Adipocyte (in vitro differentiated cells): ENCODE results near the gene ADAMTS2.

ENCODE experiments used
- DNase-seq: peaks from one replicate; pipeline ENCODE4 v3.0.0-alpha.2; 2015; ENCODE audit warnings: low read depth
- H3K27me3 ChIP-seq: replicated peaks from 2 replicates; pipeline ENCODE4 v1.7.0; 2013; ENCODE audit warnings: mild to moderate bottlenecking, low read length, moderate library complexity; ENCODE audit not compliant: control insufficient read depth, insufficient read depth
- H3K36me3 ChIP-seq: 2 replicates; pipeline ENCODE4 v1.7.0; 2013; ENCODE audit warnings: low read length, mild to moderate bottlenecking, moderate library complexity; ENCODE audit not compliant: control insufficient read depth, insufficient read depth, severe bottlenecking
- H3K4me1 ChIP-seq: 2 replicates; pipeline ENCODE4 v1.7.0; 2013; ENCODE audit warnings: mild to moderate bottlenecking, low read length, moderate library complexity; ENCODE audit not compliant: control insufficient read depth, insufficient read depth
- H3K4me3 ChIP-seq: 2 replicates; pipeline ENCODE4 v1.7.0; 2013; ENCODE audit warnings: mild to moderate bottlenecking, low read length, moderate library complexity
- H3K9ac ChIP-seq: 2 replicates; pipeline ENCODE4 v1.7.0; 2013; ENCODE audit warnings: mild to moderate bottlenecking, low read length, moderate library complexity
- H3K9me3 ChIP-seq: 2 replicates; pipeline ENCODE4 v1.7.0; 2013; ENCODE audit warnings: mild to moderate bottlenecking, low read length, moderate library complexity; ENCODE audit not compliant: control insufficient read depth

Gene ADAMTS2

DNA sequence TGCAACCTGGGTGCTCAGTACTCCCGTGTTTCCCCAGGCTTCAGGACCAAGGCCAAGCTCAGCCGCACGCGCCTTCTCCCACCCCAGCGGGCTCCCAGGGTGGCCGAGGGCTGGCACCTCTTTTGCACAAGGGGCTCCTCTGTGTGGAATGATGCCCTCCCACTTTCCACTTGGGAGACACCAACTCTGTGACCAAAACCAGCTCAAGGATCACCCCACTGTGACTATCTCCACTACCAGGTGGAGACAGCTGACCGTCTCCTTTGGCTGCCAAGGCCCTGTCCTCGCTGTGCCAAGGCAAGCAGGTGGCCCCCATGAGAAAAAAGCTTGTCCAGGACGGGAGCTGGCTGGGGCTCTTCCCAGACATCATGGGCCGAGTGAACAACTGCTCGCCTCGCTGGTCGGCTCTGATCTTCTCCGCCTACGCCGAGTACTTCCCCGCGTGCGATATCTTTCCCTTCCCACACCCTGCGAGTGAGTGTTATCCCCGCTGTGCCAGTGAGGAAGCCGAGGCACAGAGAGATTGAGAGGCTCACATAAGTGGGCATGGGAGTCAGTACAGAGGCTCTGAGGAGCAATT, 152.3 kb downstream of the ADAMTS2 start:
- no peak for DNase-seq
- H3K9ac ChIP-seq = no peak overlapping the region
- no peaks in the 10 kb centered on the region for H3K27me3 ChIP-seq
- H3K36me3 ChIP-seq = peaks cover 42% of the 10 kb centered on the region
- no peak overlapping the region for H3K4me3 ChIP-seq
- H3K4me1 ChIP-seq = peaks cover 17% of the 10 kb centered on the region
- no peaks in the 10 kb centered on the region for H3K9me3 ChIP-seq

- peaks cover 17% of the 10 kb centered on the region for H3K4me1 ChIP-seq
- peaks cover 35% of the 10 kb centered on the region for H3K36me3 ChIP-seq
- H3K4me3 ChIP-seq = no peak overlapping the region
- no peak overlapping the region for H3K9ac ChIP-seq
- H3K27me3 ChIP-seq = no peaks in the 10 kb centered on the region
- no peaks in the 10 kb centered on the region for H3K9me3 ChIP-seq
- DNase-seq = no peak
Observed at GRCh38 chr5:179192185-179192890, 152.9 kb downstream of the ADAMTS2 start.

GRCh38 chr5:179191506-179192184, 153.6 kb downstream of the ADAMTS2 start:
- no peak for DNase-seq
- no peaks in the 10 kb centered on the region for H3K9me3 ChIP-seq
- H3K36me3 ChIP-seq = peaks cover 31% of the 10 kb centered on the region
- H3K4me3 ChIP-seq = no peak overlapping the region
- no peak overlapping the region for H3K9ac ChIP-seq
- no peaks in the 10 kb centered on the region for H3K27me3 ChIP-seq
- peaks cover 17% of the 10 kb centered on the region for H3K4me1 ChIP-seq

- H3K27me3 ChIP-seq = no peaks in the 10 kb centered on the region
- peaks cover 11% of the 10 kb centered on the region for H3K4me1 ChIP-seq
- no peak overlapping the region for H3K4me3 ChIP-seq
- H3K9ac ChIP-seq = no peak overlapping the region
- H3K36me3 ChIP-seq = peaks cover 31% of the 10 kb centered on the region
- no peaks in the 10 kb centered on the region for H3K9me3 ChIP-seq
- no peak for DNase-seq
Observed at GRCh38 chr5:179190851-179191505, 154.3 kb downstream of the ADAMTS2 start.

DNA sequence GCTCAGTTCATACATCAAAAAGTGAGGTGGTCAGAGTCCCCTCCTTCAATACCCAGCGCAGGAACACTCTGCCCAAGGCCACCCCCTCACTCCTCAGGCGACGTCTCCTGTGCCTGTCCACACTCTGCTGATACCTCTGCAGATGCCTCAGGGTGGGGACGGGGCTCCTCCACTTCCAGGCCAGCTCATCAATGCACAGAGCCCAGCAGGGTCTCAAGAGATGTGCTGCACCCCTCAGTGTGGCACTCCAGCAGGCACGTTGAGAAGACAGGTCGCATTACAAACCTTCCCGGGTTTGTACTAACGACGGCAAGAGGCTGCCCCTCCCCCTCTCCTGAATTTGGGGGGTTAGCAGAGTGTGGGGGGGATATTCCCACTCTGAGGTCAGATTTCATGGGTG, 156.6 kb downstream of the ADAMTS2 start:
- Histone ChIP-seq H3K36me3 (peaks cover 22% of the 10 kb centered on the region), H3K9me3 (no peaks in the 10 kb centered on the region), H3K27me3 (no peaks in the 10 kb centered on the region), H3K9ac (no peak overlapping the region), H3K4me3 (no peak overlapping the region), H3K4me1 (no peaks in the 10 kb centered on the region)
- DNase-seq = no peak

DNA sequence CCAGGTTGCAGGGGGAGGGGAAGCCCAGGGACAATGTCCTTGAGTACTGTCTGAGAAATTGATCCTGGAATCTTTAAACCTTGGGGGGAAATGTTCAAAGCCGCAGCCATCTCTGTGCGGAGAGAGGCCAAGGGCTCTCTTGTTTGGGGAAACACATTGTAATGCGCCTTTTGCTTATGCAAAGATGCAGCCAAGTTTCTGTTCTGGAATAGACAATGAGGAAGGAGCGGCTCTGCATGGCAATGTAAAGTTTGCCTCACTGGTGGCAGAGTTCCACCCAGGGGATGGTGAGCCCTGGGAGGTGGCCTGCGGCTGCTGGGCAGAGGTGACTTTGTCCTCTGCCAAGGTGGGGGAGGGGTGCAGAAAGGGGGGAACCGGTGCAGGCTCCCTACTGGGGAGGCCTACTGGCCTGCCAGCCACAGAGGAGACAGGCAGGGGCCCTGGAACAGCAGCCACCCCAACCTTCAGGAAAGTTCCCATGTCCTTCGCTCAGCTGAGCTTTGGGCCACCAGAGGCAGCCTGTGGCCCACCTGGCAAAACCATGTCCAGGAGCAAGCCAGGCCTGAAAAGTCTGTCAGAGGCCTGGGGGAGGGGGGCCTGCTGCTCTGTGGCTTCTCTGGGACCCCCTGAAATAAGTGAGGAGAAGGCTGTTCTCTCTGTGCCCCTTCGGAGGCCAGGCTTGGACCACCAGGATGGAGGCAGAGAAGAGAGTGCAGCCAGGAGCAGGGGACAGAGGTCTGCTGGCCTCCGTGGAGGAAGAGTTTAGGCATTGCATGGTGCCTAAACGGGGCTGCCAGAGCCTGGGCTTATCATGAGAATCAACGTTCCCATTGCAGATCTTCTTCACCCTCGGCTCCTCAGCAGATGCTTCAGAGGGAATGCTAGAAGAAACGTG, 157.3 kb downstream of the ADAMTS2 start:
- no peak for DNase-seq
- H3K36me3 ChIP-seq = peaks cover 22% of the 10 kb centered on the region
- no peaks in the 10 kb centered on the region for H3K4me1 ChIP-seq
- H3K9me3 ChIP-seq = no peaks in the 10 kb centered on the region
- H3K27me3 ChIP-seq = no peaks in the 10 kb centered on the region
- H3K9ac ChIP-seq = no peak overlapping the region
- no peak overlapping the region for H3K4me3 ChIP-seq

DNA sequence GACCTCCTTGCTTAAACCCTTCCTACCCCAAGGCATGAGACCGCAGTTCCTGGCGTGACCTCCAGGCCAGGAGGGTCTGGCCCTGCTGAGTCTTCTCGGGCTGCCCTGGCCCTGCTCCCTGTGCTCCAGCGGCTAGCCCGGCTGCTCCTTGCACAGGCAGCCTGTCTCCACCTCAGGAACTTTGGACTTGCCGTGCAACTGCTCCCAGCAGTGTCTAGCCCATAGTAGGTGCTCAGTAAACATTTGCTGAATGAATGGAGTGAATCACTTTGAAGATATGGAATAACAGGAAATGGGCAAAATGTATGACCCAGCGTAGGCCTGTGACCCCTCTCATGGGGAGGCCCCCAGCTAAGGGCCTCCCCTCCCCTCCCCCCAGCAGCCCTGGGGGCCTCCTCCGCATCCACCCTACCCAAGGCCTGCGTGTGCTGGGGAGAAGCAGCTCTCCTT, 158.0 kb downstream of the ADAMTS2 start:
- H3K9ac ChIP-seq = no peak overlapping the region
- no peak overlapping the region for H3K4me3 ChIP-seq
- no peaks in the 10 kb centered on the region for H3K27me3 ChIP-seq
- peaks cover 16% of the 10 kb centered on the region for H3K36me3 ChIP-seq
- H3K9me3 ChIP-seq = no peaks in the 10 kb centered on the region
- DNase-seq = no peak
- H3K4me1 ChIP-seq = no peaks in the 10 kb centered on the region

- Histone ChIP-seq H3K9me3 (no peaks in the 10 kb centered on the region), H3K9ac (no peak overlapping the region), H3K4me3 (no peak overlapping the region), H3K4me1 (no peaks in the 10 kb centered on the region), H3K36me3 (peaks cover 15% of the 10 kb centered on the region), H3K27me3 (no peaks in the 10 kb centered on the region)
- DNase-seq = no peak
Observed at GRCh38 chr5:179186801-179187200, 158.5 kb downstream of the ADAMTS2 start.

GRCh38 chr5:179185941-179186411, 159.3 kb downstream of the ADAMTS2 start:
- Histone ChIP-seq H3K27me3 (no peaks in the 10 kb centered on the region), H3K4me3 (no peak overlapping the region), H3K36me3 (peaks cover 21% of the 10 kb centered on the region), H3K9ac (no peak overlapping the region), H3K4me1 (no peaks in the 10 kb centered on the region), H3K9me3 (no peaks in the 10 kb centered on the region)
- DNase-seq = no peak

DNA sequence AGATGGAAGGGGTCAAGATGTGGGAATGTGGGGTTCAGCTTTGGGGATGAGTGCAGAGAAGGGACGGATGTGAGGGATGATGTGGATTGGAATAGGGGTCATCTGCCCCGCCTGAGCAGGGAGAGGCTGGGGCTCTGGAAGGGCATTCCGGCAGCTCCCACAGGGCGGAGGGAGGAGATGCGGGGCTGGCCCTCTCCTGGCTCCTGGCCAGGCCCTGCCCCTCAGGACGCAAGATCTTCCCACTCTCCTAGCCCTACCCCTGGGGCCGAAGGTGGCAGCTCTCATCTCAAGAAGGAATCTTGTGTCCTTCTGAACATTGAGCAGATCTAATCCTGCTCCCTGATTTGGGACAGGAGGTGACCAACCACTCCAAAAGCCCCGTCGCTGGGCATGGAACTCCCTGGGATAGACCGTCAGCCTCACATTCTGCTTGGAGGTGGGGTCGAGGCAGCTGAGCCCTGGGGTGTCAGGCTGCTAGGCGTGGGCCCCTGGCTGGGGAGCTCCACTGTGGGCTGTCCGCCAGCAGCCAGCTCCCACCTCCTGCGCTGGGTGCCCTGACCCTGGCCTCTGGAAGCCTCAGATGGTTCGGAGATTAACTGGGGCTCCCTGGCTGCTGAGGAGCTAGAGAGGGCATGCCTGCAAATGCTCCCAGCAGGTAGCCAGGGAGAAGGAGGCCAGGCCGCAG, 159.9 kb downstream of the ADAMTS2 start:
- Histone ChIP-seq H3K27me3 (no peaks in the 10 kb centered on the region), H3K4me1 (no peaks in the 10 kb centered on the region), H3K4me3 (no peak overlapping the region), H3K9ac (no peak overlapping the region), H3K36me3 (peaks cover 27% of the 10 kb centered on the region), H3K9me3 (no peaks in the 10 kb centered on the region)
- DNase-seq = no peak
